Measurements from ENCODE around the gene ERG. TPM values are rescaled to one million over a fixed set of nuclear protein-coding genes. Genes with fewer than 3 reads are reported as not detected.

The ERG gene
- total RNA-seq, 2 experiments from 2014 or later, result not detected

DNA sequence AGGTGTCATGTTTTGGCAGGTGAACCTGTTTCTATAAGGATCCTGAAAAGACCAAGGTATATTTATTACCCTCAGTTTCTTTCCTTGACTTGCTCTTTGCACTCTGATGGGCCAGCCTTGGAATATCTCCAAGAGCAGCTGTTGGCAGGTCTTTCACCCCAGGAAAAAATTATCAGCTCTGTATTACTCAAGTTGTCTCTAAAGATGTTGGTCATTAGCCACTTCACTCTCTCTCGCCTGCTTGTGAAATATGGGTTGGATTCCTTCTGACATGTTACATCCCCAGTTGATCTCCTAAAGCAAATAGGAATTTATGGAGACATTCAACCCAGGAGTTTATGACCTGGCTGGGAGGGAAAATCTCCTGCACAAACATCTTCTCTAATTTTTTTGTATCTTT is 155.5 kb downstream of the ERG start:
- Histone ChIP-seq H3K4me1 (ENCODE audit: insufficient read depth, low read length, poor library complexity, severe bottlenecking) (no peaks in the 10 kb centered on the region), H4K20me1 (ENCODE audit: insufficient read depth, low read length) (no peaks in the 10 kb centered on the region), H3K9me2 (ENCODE audit: insufficient read depth, low read length) (no peaks in the 10 kb centered on the region), H3K36me3 (ENCODE audit: insufficient read depth, low read length) (no peaks in the 10 kb centered on the region), H3K4me2 (ENCODE audit: low read length) (no peak overlapping the region), H2AFZ (ENCODE audit: low read length) (no peak overlapping the region), H3K4me3 (ENCODE audit: low read depth, low read length, poor library complexity, severe bottlenecking) (no peak overlapping the region), H3K9me3 (ENCODE audit: low read length) (no peaks in the 10 kb centered on the region), H3K79me2 (ENCODE audit: insufficient read depth, low read depth, low read length) (no peaks in the 10 kb centered on the region), H3K27ac (ENCODE audit: low read depth, low read length, poor library complexity, severe bottlenecking) (no peak overlapping the region)
- TF ChIP-seq, protein P1, sequence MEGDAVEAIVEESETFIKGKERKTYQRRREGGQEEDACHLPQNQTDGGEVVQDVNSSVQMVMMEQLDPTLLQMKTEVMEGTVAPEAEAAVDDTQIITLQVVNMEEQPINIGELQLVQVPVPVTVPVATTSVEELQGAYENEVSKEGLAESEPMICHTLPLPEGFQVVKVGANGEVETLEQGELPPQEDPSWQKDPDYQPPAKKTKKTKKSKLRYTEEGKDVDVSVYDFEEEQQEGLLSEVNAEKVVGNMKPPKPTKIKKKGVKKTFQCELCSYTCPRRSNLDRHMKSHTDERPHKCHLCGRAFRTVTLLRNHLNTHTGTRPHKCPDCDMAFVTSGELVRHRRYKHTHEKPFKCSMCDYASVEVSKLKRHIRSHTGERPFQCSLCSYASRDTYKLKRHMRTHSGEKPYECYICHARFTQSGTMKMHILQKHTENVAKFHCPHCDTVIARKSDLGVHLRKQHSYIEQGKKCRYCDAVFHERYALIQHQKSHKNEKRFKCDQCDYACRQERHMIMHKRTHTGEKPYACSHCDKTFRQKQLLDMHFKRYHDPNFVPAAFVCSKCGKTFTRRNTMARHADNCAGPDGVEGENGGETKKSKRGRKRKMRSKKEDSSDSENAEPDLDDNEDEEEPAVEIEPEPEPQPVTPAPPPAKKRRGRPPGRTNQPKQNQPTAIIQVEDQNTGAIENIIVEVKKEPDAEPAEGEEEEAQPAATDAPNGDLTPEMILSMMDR (conservative IDR thresholded peaks at IDR 0.05; ENCODE audit: low read length), result no peak
- TF ChIP-seq EZH2phosphoT487 (IDR thresholded peaks at IDR 0.05; ENCODE audit: borderline replicate concordance, low read depth, low read length), result no peak
- intact Hi-C loops (cut with micrococcal nuclease; ENCODE audit: unreplicated experiment), result no loop called here
- BruUV-seq (replicated peaks), result no TSS peak
- ChIA-PET POLR2A (no interaction called here), CTCF (ENCODE audit: unreplicated experiment) (no interaction called here)
- DNase-seq (ENCODE audit: low spot score), result no peak

DNA sequence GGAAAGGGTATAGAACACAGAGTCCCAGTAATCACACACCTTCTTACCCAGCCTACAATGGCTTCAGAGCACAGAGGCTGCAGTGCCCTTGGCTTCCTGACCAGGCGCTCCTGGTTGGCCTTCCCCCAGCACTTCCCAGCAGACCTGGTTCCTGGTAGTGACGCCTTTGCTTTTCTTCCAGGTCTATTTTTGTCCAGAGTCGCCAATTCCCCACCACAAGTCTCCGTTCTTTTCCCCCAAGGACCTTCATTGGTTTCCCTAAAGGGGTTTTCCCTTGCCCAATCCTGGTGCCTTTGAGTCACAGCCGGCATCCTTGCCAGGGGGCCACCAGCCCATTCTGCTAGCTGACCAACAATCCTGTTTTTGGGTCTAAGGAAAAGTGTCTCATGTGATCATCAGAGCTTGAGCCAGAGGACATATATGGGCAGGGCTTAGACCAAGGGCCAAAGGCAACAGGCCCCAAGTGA is 156.7 kb downstream of the ERG start:
- intact Hi-C loops (cut with micrococcal nuclease; ENCODE audit: unreplicated experiment), result no loop called here
- Histone ChIP-seq H2AFZ (ENCODE audit: low read length) (no peak overlapping the region), H4K20me1 (ENCODE audit: insufficient read depth, low read length) (no peaks in the 10 kb centered on the region), H3K4me1 (ENCODE audit: insufficient read depth, low read length, poor library complexity, severe bottlenecking) (no peaks in the 10 kb centered on the region), H3K27ac (ENCODE audit: low read depth, low read length, poor library complexity, severe bottlenecking) (no peak overlapping the region), H3K9me3 (ENCODE audit: low read length) (no peaks in the 10 kb centered on the region), H3K79me2 (ENCODE audit: insufficient read depth, low read depth, low read length) (no peaks in the 10 kb centered on the region), H3K4me3 (ENCODE audit: low read depth, low read length, poor library complexity, severe bottlenecking) (no peak overlapping the region), H3K36me3 (ENCODE audit: insufficient read depth, low read length) (no peaks in the 10 kb centered on the region), H3K9me2 (ENCODE audit: insufficient read depth, low read length) (no peaks in the 10 kb centered on the region), H3K4me2 (ENCODE audit: low read length) (no peak overlapping the region)
- no peak for TF ChIP-seq EZH2phosphoT487 (IDR thresholded peaks at IDR 0.05; ENCODE audit: borderline replicate concordance, low read depth, low read length)
- TF ChIP-seq, protein P1 (conservative IDR thresholded peaks at IDR 0.05; ENCODE audit: low read length), result no peak
- no peak for DNase-seq (ENCODE audit: low spot score)
- ChIA-PET POLR2A (no interaction called here), CTCF (ENCODE audit: unreplicated experiment) (no interaction called here)
- no TSS peak for BruUV-seq (replicated peaks)

DNA sequence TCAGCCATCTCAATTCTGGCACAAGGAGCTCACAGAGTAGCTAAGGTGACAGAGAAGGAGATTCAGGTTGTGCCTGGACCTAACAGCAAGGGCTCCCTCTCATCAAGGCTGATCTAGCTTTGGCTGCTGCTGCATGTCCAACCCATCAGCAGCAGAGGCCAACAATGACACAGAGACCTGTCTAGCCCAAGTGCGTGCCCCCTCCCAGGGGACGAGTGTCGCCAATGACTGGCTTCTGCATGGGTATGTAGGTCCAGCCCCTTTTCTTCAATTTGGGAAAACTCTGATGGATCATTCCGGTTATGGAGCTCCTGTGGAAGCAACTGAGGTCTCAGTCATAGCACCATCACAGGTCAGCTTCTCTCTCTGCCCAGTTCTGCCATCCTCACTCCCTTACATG is 158.1 kb downstream of the ERG start:
- ChIA-PET POLR2A (no interaction called here), CTCF (ENCODE audit: unreplicated experiment) (no interaction called here)
- no peak for DNase-seq (ENCODE audit: low spot score)
- no peaks in the 10 kb centered on the region for H3K4me1 ChIP-seq (ENCODE audit: insufficient read depth, low read length, poor library complexity, severe bottlenecking)
- H3K27ac ChIP-seq (ENCODE audit: low read depth, low read length, poor library complexity, severe bottlenecking), result no peak overlapping the region
- TF ChIP-seq, protein P1 (conservative IDR thresholded peaks at IDR 0.05; ENCODE audit: low read length), result no peak
- no peak for TF ChIP-seq EZH2phosphoT487 (IDR thresholded peaks at IDR 0.05; ENCODE audit: borderline replicate concordance, low read depth, low read length)
- no peaks in the 10 kb centered on the region for H4K20me1 ChIP-seq (ENCODE audit: insufficient read depth, low read length)
- no peaks in the 10 kb centered on the region for H3K79me2 ChIP-seq (ENCODE audit: insufficient read depth, low read depth, low read length)
- H3K36me3 ChIP-seq (ENCODE audit: insufficient read depth, low read length), result no peaks in the 10 kb centered on the region
- no peak overlapping the region for H3K4me2 ChIP-seq (ENCODE audit: low read length)
- intact Hi-C loops (cut with micrococcal nuclease; ENCODE audit: unreplicated experiment), result no loop called here
- H3K4me3 ChIP-seq (ENCODE audit: low read depth, low read length, poor library complexity, severe bottlenecking), result no peak overlapping the region
- H3K9me2 ChIP-seq (ENCODE audit: insufficient read depth, low read length), result no peaks in the 10 kb centered on the region
- no TSS peak for BruUV-seq (replicated peaks)
- H3K9me3 ChIP-seq (ENCODE audit: low read length), result no peaks in the 10 kb centered on the region
- H2AFZ ChIP-seq (ENCODE audit: low read length), result no peak overlapping the region

Data from OCI-LY7 (cell line).